Ishikawa (cell line): ENCODE results near the gene ASTN2.

Experiments used
- CEBPB ChIP-seq: IDR thresholded peaks from 2 replicates; pipeline ENCODE4 v1.6.1; 2012
- CREB1 ChIP-seq: IDR thresholded peaks from 2 replicates; pipeline ENCODE4 v1.6.1; 2012; ENCODE audit warnings: low read depth
- EGR1 ChIP-seq: IDR thresholded peaks from 2 replicates; pipeline ENCODE4 v1.6.1; 2012
- EP300 ChIP-seq: IDR thresholded peaks from 2 replicates; pipeline ENCODE4 v1.6.1; 2012; ENCODE audit warnings: borderline replicate concordance
- MAX ChIP-seq: IDR thresholded peaks from 2 replicates; pipeline ENCODE4 v1.6.1; 2012
- NFIC ChIP-seq: IDR thresholded peaks from 2 replicates; pipeline ENCODE4 v1.6.1; 2012
- RAD21 ChIP-seq: IDR thresholded peaks from 2 replicates; pipeline ENCODE4 v1.6.1; 2012; ENCODE audit warnings: low read depth
- REST ChIP-seq: IDR thresholded peaks from 2 replicates; pipeline ENCODE4 v1.6.1; 2012; ENCODE audit warnings: low read depth, mild to moderate bottlenecking
- TAF1 ChIP-seq: IDR thresholded peaks from 2 replicates; pipeline ENCODE4 v1.6.1; 2012; ENCODE audit warnings: low read depth, mild to moderate bottlenecking
- TCF12 ChIP-seq: IDR thresholded peaks from 2 replicates; pipeline ENCODE4 v1.6.1; 2012; ENCODE audit warnings: low read depth
- TEAD4 ChIP-seq: IDR thresholded peaks from 2 replicates; pipeline ENCODE4 v1.6.1; 2012
- USF1 ChIP-seq: IDR thresholded peaks from 2 replicates; pipeline ENCODE4 v1.6.1; 2012
- YY1 ChIP-seq: IDR thresholded peaks from 2 replicates; pipeline ENCODE4 v1.6.1; 2012; ENCODE audit warnings: low read depth

GRCh38 chr9:117214416-117214815 is 200.4 kb downstream of the ASTN2 start:
- TF ChIP-seq RAD21, result no peak
- no peak for TF ChIP-seq CEBPB
- no peak for TF ChIP-seq REST
- TF ChIP-seq MAX, result no peak
- TF ChIP-seq NFIC, result no peak
- no peak for TF ChIP-seq USF1
- TF ChIP-seq EP300, result no peak
- TF ChIP-seq TEAD4, result no peak
- TF ChIP-seq TAF1, result no peak
- TF ChIP-seq CREB1, result no peak
- TF ChIP-seq TCF12, result no peak
- TF ChIP-seq EGR1, result no peak
- no peak for TF ChIP-seq YY1
